Measurements from ENCODE around the gene CASP14. TPM values are rescaled to one million over a fixed set of nuclear protein-coding genes. Genes with fewer than 3 reads are reported as not detected.

Gene CASP14
- polyA plus RNA-seq, 2 of the 4 experiments (the other 2 are of a cell fraction) = not detected

GRCh38 chr19:15104003-15104402, 54.7 kb downstream of the CASP14 start:
- no peak for TF ChIP-seq RAD21 (conservative IDR thresholded peaks at IDR 0.05 in 1 of 2, IDR thresholded peaks at IDR 0.05 in 1 of 2)
- TF ChIP-seq PHF8 (IDR thresholded peaks at IDR 0.05; ENCODE audit: borderline replicate concordance, low read depth) = no peak
- TF ChIP-seq HOXA7 (CRISPR knock-in tag; IDR thresholded peaks at IDR 0.05) = no peak
- TF ChIP-seq ZNF302 (CRISPR knock-in tag; IDR thresholded peaks at IDR 0.05) = no peak
- no peak for TF ChIP-seq ZC3H11A (IDR thresholded peaks at IDR 0.05)
- TF ChIP-seq CEBPB (IDR thresholded peaks at IDR 0.05) = no peak
- no peak for TF ChIP-seq HOXB5 (CRISPR knock-in tag; IDR thresholded peaks at IDR 0.05)
- no peak for TF ChIP-seq HOXB13 (CRISPR knock-in tag; IDR thresholded peaks at IDR 0.05; ENCODE audit: low read depth)
- no peak for TF ChIP-seq HDAC2 (IDR thresholded peaks at IDR 0.05)
- TF ChIP-seq EHMT2 (IDR thresholded peaks at IDR 0.05; ENCODE audit: low read depth) = no peak
- no peak for TF ChIP-seq HEYL (CRISPR knock-in tag; IDR thresholded peaks at IDR 0.05)
- TF ChIP-seq CBX8 (IDR thresholded peaks at IDR 0.05) = no peak
- TF ChIP-seq EP300 (IDR thresholded peaks at IDR 0.05) = no peak
- no peak for TF ChIP-seq CHD2 (IDR thresholded peaks at IDR 0.05; ENCODE audit: low read length, partially characterized antibody)
- no peak for TF ChIP-seq POLR2A (IDR thresholded peaks at IDR 0.05; ENCODE audit: low read length)
- no peak for TF ChIP-seq RARB (CRISPR knock-in tag; IDR thresholded peaks at IDR 0.05)
- Histone ChIP-seq H3K4me3 (no peak overlapping the region), H3K4me1 (peaks cover 6% of the 10 kb centered on the region; the same call in 2 of the 3 replicates), H3K4me2 (no peak overlapping the region), H3K27ac (no peak overlapping the region), H3K9me3 (peaks cover 21% of the 10 kb centered on the region; the same call in 2 of the 3 replicates)
- ChIA-PET CTCF (interaction anchor here (1.3 kb wide), 1 partner anchor 13 kb away, joined by 6 read pairs; no protein-coding TSS in a partner anchor), POLR2A (no interaction called here)
- DNase-seq (ENCODE audit: low read depth in 1 of 2, low spot score in 1 of 2) (no peak), FAIRE-seq (no peak), ATAC-seq (no peak)
- WGBS (ENCODE audit: missing lambda C conversion rate) = 24% methylated on average over 1 of the region's 1 CpG

- 0% methylated on average over 1 of the region's 1 CpG for WGBS (ENCODE audit: missing lambda C conversion rate)
- Histone ChIP-seq H3K4me2 (no peak overlapping the region), H3K4me3 (no peak overlapping the region), H3K9me3 (peaks cover 21% of the 10 kb centered on the region; the same call in 2 of the 3 replicates), H3K27ac (no peak overlapping the region), H3K4me1 (peaks cover 6% of the 10 kb centered on the region; the same call in 2 of the 3 replicates)
- DNase-seq (ENCODE audit: low read depth in 1 of 2, low spot score in 1 of 2) = no peak
- TF ChIP-seq E2F6 (IDR thresholded peaks at IDR 0.05; ENCODE audit: borderline replicate concordance, low read depth) = no peak
- TF ChIP-seq KDM1A (IDR thresholded peaks at IDR 0.05; ENCODE audit: low read depth) = no peak
- TF ChIP-seq POLR2AphosphoS2 (conservative IDR thresholded peaks at IDR 0.05; ENCODE audit: low read length) = no peak
- no peak for TF ChIP-seq SREBF2 (IDR thresholded peaks at IDR 0.05)
- TF ChIP-seq HOXB13 (CRISPR knock-in tag; IDR thresholded peaks at IDR 0.05; ENCODE audit: low read depth) = no peak
- TF ChIP-seq RCOR1 (IDR thresholded peaks at IDR 0.05; ENCODE audit: low read depth, low read length) = no peak
- no peak for TF ChIP-seq REST (IDR thresholded peaks at IDR 0.05)
- TF ChIP-seq ZC3H11A (IDR thresholded peaks at IDR 0.05) = no peak
- no peak for TF ChIP-seq HDAC2 (IDR thresholded peaks at IDR 0.05)
- no peak for TF ChIP-seq ATOH8 (CRISPR knock-in tag; IDR thresholded peaks at IDR 0.05; ENCODE audit: low read depth)
- no peak for TF ChIP-seq POLR2A (IDR thresholded peaks at IDR 0.05; ENCODE audit: low read length)
- TF ChIP-seq ZFP36 (IDR thresholded peaks at IDR 0.05; ENCODE audit: borderline replicate concordance, partially characterized antibody) = no peak
- TF ChIP-seq CHD2 (IDR thresholded peaks at IDR 0.05; ENCODE audit: low read length, partially characterized antibody) = no peak
- no peak for TF ChIP-seq MAFK (IDR thresholded peaks at IDR 0.05; ENCODE audit: partially characterized antibody)
- no peak for TF ChIP-seq FOSB (CRISPR knock-in tag; IDR thresholded peaks at IDR 0.05)
- no peak for ATAC-seq
- ChIA-PET CTCF (interaction anchor here (1.3 kb wide), 1 partner anchor 12 kb away, joined by 3 read pairs; no protein-coding TSS in a partner anchor), POLR2A (no interaction called here)
- FAIRE-seq = no peak
Observed at GRCh38 chr19:15104411-15104810, 55.1 kb downstream of the CASP14 start.

Data from A549 (cell line).